Measurements from ENCODE around the gene ANKRD11.
"Not testable (repeated sequence)": the region's sequence is repeated elsewhere in the genome, so short reads cannot be mapped to it uniquely, and the experiment has no call there.

- TF ChIP-seq POLR2A, CTCF (IDR thresholded peaks at IDR 0.05): not testable (repeated sequence)
These were observed 160.6 kb downstream of the ANKRD11 start for GRCh38 chr16:89329830-89330176.
